ENCODE data around the gene FADD.
"Not testable (repeated sequence)": the region's sequence is repeated elsewhere in the genome, so short reads cannot be mapped to it uniquely, and the experiment has no call there.

GRCh38 chr11:70217388-70217787, 14.3 kb downstream of the FADD start:
- TF ChIP-seq CTCF, POLR2A (IDR thresholded peaks at IDR 0.05): not testable (repeated sequence)
